ENCODE data around the gene TTLL9.

Gene TTLL9

DNA sequence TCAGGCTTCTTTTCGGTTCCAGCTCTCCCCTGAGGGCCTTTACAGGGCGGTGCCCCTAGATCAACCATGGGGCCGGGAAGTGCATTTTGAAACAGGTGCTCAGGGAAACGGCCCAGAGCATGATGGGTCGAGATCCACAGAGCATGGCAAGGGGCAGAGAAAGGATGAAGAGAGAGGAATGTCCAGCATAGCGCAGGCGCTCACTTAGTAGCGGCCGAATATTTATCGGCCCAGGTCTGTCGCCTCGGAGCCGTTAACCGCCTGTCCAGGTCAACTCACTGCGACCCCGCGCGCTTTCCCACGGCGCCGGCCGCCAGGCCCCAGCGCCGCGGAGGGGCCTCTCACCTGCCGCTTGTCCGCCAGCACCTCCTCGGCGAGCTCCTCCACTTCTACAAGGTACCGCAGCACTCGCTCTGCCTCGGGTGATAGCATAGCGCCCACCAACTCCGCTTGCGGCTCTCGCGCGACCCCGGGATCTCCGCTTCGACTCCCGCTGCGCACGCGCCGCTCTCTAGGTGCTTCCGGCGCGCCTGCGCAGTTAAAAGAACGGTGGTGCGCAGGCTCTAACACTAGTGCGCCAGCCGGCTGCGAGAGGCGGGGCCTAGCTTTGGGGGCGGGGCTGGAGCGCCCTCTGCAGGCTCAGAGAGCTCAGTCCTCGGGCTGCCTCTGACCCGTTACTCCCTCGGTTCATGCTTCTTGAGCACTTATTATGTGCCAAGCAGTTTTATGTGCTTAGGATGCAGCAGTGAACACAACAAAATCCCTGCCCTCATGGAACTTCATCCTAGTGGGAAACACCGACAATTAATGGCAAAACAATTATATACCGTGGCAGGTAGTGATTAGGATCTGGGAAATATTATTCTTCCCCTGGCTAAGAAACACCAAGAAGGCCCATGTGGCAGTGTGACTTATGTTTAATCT lies 81.4 kb downstream of the TTLL9 start, which contains the start of gene PDRG1:
Gene PDRG1, minus strand, starts transcription at position 517 of the 924 bp plus-strand sequence. Its CDS starts 85 bp downstream, at position 432.
- peak; percentile 83 for DNase-seq

DNA sequence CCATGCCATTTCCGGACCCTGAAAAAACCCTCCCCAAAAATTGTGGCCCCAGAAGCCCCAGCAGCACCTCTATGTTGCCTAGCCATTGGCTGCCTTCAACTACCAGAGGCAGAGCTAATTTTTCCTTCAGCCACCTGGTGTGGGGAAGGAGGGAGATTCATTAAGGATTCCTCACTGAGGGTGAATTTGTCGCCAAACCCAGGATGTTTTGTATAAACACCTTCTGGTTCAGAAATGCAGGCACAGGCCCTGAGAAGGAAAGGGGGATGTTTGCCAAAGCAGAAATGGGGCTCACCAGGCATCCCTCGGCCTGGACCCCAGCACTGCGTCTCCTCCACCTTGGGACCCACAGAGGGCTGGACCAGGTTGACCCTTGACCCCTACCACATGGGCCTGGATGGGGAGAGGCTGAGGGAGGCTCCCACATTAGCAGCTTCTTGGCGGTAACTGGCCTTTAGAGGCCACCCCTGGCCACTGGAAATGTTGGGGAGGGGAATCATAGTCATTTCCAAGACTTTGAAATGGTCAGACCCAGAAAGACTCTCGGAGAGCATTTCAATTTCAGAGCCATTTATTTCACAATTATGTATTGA lies 83.2 kb downstream of the TTLL9 start:
- DNase-seq, result no peak

DNA sequence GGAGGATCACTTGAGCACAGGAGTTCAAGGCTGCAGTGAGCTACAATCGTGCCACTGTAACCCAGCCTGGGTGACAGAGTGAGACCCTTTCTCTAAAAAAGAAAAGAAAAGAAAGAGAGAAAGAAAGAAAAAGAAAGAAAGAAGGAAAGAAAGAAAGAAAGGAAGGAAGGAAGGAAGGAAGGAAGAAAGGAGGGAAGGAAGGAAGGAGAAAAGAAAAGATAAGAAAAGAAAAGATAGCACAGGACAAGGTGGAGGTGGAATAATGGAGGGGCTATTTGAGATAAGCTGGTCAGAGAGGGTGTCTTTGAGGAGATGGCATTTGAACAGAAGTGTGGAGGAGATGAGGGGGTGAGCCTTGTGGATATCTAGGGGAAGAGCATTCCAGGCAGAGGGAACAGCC lies 84.1 kb downstream of the TTLL9 start:
- DNase-seq, result no peak

DNA sequence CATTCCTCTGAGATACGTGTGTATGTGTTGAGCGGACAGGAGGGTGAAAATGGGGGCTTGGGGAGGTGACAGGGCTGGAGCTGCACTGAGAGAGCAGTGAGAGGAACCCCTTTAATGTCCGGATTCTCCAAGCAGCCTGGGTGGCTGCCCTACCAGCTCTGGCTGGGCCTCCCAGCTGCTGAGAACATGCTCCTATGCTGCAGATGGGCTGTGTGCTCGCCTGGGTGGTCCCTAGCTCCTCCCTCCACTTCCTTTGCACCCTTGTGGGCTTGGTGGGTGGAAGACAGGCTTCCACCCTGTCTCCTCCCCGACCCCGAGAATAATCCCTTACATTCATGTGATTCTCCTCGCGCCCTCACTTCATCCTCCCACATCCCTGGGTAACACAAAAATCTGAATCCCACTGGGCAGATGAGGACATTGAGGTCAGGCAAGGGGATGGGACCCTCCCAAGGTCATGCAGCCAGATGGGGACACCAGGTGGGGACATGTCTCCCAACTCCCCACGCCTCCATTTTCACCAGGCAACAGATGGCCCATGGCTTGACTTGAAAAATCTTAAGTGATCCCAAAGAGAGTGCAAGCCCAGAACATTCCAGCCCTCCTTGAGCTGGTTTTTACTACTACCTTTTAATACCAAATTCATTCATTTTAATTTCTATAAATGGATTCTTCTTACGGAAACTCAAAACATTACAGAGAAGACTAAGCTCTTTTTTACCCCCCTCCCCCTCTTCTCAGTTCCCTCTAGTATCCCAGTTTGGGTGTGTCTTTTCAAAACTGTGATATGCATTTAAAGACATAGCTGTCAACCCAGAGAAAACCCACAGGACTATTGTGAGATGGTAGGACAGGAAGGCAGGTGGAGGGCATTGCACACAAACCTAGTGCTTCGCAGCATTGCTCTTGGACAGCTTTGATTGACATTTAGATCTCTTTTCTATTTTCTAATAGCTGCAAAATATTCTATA lies 86.4 kb downstream of the TTLL9 start:
- no peak for DNase-seq

DNA sequence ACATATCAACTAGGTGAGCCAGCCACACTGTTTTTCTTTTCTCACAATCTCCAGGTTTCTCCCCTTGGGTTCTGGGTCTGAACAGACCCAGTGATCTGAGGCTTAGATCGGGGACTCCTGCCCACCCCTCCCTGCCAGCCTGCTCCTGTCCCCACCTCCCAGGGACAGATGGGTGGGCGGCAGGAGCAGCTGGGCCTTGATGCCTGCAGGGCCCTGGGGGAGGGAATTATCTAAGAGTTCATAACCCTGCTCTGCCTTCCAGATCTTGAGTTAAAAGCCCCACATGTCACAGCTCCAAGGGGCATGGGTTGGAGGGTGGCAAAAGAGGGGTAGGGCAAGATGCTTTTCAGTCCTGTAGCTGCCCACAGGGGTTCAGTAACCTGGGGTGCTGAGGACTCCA lies 92.3 kb downstream of the TTLL9 start:
- DNase-seq, result no peak

DNA sequence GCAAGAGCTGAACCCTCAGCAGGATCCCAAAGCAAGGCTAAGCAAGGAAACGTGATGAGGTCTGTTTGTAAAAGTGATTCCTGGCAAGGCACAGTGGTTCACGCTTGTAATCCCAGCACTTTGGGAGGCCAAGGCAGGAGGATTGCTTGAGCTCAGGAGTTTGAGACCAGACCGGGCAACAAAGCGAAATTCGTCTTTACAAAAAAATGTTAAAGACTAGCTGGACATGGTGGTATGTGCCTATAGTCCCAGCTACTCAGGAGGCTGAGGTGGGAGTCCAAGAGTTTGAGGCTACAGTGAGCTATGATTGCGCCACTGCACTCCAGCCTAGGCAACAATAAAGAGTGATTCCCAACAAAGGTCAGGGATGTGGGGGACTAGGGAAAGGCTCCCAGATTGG lies 93.5 kb downstream of the TTLL9 start:
- no peak for DNase-seq

DNA sequence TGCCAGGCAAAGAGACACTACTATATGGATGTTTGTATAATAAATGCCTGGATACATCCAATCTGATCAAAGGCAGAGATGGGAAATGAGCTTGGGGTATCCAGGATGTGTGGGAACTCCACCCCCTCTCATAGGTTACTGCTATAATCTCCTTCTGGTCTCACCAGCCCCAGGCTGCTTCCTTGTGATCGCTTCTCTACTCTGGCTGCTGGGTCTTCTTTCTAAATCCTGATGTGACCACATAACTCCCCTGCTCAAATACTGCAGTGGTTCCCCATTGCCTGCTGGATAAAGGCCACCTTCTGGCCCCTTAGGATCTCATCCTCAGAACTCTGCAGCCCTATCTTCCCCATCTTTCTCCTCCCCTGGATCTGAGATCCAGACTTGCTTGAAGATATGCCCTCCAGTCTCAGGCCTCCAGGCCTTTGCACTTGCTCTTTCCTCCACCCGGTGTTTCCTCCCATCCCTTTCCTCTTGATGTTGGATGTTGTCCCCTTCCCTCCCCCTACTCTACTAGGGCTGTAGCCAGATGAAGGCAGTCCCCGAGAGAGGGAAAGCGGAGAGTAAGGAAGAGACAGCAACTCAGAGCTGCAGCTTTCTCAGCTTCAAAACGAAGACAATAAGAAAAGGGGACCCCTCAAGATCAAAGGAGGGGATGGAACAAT lies 96.7 kb downstream of the TTLL9 start:
- DNase-seq, result no peak

DNA sequence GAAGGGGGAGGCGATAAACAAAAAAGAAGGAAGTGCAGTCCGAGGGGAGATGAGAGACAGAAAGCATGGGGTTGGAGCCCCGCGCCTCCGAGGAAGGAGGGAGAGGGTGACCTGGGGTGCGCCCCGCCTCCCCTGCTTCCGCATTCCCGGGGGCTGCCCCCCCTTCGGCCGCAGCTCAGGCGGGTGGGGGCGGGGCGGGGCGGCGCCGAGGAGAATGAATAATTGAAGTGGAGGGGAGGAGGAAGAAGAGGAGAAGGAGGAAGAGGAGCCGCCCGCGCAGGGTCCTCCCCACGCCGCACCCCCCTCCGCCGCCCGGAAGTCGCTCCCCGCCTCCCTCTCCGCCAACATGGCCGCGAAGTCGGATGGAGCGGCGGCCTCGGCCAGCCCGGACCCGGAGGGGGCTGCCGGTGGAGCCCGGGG lies 97.4 kb downstream of the TTLL9 start, which contains the start of gene XKR7:
Gene XKR7, plus strand, starts transcription at position 322 of the 420 bp plus-strand sequence. Its CDS starts 25 bp downstream, at position 347.
- DNase-seq, result no peak

DNA sequence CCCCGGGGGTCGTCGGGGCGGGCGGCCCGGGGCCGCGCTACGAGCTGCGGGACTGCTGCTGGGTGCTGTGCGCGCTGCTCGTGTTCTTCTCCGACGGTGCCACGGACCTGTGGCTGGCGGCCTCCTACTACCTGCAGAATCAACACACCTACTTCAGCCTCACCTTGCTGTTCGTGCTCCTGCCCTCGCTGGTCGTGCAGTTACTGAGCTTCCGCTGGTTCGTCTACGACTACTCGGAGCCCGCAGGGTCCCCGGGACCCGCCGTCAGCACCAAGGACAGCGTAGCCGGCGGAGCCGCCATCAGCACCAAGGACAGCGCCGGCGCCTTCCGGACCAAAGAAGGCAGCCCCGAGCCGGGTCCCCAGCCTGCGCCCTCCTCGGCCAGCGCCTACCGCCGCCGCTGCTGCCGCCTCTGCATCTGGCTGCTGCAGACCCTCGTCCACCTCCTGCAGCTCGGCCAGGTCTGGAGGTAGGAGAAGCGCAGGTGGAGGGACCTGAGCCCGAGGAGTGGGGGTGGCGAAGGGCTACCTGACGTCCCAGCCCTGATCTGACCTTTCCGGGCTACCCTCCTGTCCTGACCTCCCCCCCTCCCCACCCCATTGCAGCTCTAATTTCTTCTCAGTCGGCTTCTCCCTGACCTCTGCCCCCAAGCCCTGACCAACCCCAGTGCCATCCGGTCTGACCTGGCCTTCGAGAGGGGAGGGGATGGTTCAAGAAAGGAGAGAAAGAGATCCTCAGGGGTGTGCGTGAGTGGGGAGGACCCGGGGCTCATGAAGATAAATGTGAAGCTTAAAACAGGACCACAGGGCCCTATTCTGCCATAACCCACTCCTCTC lies 98.1 kb downstream of the TTLL9 start:
- DNase-seq, result no peak

DNA sequence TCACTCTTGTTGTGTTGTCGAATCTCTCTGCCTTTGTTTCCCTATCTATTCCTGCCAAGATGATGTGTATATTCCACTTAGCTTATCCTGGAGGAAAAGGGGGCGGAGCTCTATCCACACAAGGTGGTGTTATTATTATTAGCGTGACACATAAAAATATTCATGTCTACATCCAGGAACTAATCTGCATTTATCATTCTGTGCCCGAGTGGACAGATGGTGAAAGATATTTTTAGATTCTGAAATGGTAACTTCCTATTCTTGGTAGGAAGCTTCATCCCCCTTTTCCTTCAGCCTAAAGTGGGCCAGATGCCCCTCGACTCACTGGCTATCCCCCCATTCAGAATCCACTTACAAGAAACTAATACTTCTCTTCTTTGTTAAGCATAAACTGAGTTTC lies 99.6 kb downstream of the TTLL9 start:
- DNase-seq, result no peak

DNA sequence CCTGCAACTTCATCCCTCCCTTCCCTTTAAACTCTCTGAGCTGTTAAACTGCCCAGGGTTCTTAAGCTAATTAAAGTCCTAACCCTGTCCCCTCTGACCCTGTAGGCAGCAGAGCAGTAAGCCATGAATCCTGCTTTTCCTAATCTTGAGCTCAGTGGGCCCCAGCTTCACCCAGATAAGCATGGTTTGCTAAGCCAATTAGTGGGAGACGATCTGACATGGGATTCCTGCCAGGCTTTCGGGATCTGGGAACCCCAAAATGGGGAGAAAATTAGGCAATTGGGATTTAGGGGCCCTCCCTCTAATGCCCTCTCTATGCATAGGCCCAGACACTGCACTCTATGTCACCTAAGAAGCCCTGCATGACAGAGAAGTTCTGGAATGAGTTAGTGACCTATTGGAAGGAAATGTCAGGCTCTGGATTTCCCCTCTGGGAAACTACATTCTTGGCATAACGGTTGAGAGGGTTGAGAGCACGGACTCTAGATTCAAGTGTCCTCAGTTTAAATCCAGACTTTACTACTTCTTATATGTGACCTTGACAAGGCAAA lies 102.1 kb downstream of the TTLL9 start:
- no peak for DNase-seq

DNA sequence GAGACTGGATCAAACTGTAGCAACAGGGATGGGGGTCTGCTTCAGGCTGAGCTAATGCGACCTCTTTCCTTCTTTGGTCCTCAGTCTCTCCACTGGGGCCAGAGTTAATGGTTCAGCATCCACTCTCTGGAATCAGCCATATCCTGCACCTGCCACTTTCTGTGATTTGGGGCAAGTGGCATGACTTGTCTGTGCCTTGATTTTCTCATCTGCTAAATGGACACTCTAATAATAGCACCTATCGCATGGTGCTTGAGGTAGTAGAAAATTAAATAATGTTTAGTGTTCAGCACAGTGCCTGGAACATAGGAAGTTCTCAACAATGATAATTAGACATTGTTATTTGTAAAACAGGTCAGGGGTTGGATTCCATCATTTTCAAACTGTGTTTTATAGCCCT lies 103.9 kb downstream of the TTLL9 start:
- no peak for DNase-seq

DNA sequence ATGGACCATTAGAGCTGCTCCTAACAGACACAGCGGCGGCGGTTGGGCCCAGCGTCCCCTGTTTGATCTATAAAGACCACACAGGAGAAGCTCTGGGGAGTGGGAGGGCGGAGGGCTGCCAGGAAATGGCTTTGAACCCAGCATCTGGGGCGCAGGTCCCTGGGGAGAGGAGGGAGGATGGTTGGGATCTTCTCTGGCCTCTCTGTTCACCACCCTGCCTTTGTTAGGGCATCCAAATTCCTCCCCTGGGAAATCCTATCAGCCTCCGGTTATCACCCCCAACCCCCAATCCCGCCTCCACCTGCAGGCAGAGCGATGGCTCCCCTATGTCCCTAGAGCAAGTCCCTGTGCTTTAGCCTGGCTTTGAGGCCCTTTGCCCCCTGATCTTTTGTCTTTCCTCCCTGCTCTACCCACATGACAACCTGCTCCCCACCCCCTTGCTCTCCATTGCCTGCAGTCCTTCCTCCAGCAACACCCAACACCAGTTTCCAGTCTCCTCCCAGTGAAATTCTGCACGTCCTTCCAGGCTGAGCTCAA lies 104.6 kb downstream of the TTLL9 start:
- DNase-seq, result no peak

DNA sequence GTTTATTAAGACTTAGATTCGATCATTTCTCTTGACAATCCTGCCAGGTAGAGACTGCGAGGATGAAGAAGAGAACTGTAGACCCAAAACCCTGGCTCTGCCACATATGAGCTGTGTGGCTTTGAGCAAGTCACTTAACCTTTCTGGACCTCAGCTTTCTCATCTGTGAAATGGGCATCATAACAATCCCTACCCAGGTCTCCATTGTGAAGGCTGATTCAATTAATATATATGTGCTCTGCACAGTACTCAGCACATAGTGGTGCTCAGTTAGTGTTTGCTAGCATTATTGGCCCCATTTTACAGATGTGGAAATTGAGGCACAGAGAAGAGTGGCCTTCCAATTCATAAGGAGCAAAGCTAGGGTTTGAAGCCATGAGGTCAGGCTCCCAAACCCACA lies 105.4 kb downstream of the TTLL9 start:
- no peak for DNase-seq

DNA sequence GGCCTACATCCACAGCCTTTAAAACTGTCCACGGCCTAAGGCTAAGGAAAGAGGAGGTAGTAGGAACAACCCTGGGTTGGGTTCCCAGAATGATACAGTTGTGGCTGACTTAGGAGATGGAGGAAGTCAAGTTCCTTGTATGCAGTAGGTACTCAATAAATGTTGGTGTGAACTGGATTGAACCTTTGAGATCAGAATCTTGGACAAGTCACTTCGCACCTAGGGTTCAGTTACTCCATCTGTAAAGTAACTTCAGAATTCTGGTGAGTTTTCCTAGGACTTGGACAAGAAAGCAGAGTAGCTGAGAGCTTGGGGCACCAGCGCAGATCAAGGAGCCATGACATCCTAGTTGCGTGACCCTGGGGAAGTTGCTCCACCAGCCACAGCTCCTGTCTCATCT lies 106.6 kb downstream of the TTLL9 start:
- DNase-seq, result no peak

DNA sequence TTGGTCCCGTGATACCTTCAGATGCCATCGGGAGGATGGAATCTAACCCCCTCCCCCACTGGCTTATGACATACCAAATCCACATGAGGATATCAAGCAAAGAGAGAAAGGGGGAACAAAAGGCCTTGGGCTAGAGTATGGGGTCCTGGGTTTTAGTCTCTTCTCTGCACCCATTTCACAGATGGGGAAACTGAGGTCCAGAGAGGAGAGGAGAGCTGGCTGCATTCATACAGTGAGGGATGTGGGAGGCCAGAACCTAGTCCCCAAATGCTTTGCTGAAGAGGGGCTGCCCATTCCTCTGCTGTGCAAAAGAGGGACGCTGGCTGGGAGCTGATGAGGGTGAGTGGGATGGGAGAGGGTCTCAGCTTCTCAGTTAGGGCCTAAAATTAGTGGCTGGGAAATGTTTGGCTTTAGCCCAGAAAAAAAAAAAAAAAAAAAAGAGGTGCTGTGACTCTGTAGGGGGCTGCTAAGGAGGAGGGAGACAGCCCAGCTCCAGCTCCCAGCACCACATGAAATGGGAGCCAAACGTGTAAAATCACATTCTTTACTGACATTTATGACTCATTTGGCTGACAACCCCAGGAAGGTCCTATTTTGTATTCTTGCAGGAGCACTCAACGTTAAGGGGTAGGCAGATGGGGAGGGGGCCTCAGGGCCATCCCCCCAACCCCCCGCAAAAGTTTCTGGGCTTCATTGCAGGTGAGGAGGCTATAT lies 109.4 kb downstream of the TTLL9 start:
- no peak for DNase-seq

DNA sequence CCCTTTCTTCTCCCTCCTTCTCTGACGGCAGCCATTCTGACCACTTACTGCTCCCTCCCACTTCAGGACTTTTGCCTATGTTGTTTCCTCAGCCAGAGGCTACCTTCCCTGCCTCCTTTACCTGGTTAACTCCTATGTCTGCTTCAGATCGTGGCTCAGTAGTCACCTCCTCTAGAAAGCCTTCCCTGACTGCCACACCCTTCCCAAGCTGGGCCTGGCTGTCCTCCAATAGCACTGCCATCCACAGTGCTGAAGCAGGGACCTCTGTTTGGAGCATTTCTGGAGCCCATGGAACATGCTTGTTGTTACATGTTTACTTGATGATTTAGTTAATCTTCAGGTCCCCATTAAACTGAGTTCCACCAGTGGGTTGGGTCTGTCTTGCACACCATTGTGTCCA lies 111.3 kb downstream of the TTLL9 start:
- DNase-seq, result no peak

DNA sequence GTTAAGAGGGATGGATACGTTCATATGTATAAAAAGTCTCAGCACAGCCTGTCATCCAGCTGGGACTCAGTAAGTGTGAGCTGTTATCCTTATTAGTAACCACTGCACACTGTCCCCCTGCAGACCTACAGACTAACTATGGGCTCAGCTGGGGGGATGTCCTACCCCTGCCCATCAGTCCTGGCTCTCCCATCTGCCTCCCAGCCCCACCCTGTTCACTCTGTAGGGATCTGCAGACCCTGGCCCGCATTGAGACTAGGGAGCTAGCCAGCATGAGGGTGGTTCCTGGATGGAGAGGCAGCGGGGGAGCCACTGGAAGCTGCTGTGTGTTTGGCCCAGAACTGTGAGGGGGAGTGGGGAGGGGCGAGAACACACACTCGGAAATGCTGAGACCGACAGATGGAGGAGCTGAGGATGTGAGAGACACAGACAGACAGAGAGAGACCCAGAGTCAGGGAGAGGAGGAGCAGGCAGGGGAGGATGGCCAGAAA lies 114.6 kb downstream of the TTLL9 start:
- DNase-seq, result no peak

DNA sequence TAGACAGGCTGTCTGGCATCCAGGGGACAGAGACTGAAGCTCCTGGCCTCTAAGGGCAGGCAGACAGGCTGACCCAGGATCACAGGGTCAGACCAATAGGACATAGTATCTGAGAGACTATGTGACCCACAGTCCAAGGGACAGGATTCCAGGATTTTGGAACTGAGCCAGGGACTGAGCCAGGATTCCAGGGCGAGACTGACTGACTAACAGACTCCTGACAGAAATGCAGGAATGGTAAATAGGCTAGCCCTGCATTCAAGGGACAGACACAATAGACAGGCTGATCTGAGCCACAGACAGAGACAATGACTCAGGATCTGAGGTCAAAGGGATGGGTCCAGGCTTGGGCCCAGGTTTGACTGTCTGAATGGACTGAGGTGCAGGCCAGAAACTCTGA lies 117.3 kb downstream of the TTLL9 start:
- no peak for DNase-seq

DNA sequence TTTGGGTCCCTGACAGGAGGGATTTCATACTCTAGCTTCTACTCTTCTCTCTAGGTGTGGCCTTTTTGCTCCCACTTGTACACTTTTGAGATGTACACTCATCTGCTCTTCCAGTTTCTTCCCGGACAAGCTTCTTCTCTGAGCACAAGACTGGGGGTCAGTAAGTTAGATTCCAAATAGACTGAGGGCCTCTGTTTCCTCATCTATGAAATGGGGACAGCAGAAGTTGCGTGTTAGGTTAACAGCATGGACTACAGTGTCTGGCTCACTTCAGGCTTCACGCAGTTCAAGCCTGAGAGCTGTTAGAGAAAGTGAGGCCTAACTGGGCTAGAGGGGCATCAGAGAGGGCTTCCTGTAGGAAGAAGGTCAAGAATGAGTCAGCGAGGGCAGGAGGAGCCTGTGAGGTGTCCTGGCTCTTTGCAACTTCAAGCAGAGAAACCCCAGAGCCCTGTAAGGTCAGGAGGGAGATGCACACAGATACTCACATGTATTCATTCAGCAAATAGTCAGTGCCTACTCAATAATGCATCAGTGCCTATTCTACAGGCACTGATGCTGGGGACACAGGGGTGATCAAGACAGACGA lies 118.1 kb downstream of the TTLL9 start:
- no peak for DNase-seq

All from GF-D8 (cell line).